ENCODE measurements around the gene FAM241A. TPM values are rescaled to one million over a fixed set of nuclear protein-coding genes. Genes with fewer than 3 reads are reported as not detected.

The FAM241A gene
- total and polyA plus RNA-seq, 9 donors = 1.0 to 4.9 (median 2.2) TPM

DNA sequence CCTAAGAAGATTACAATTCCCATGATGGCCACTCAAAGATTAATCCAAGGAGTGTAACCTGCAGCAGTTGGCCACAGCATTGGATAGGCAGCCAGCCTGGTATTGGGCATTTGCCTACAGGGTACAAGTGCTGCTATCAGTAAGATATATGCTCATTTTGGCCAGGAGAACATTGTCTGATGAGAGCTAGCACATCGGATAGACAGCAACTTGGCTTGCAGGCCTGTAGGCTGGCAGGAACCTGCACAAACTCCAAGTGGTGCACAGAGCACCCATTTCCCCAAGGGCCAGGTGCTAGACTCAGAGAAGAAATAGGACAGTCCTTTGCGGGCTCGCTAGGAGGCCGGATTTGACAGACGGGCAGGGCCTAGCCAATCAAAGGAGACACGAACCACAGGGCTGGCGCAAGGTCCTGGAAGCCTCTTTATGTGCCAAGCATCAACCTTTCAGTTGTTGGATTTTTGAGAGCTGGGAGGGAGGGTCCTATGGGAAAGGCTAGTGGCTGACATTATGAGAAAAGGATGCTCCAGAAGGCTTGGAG, 74.6 kb downstream of the FAM241A start:
- no peak overlapping the region for H3K27ac ChIP-seq
- H3K27me3 ChIP-seq = no peaks in the 10 kb centered on the region
- no peak overlapping the region for H3K4me3 ChIP-seq
- H3K4me1 ChIP-seq (ENCODE audit: insufficient read depth) = no peaks in the 10 kb centered on the region
- WGBS, 3 donors = 87 to 92% (median 92%) methylated on average over 7 of the region's 7 CpGs
- intact Hi-C loops (cut with DNase I) = loop anchor here in 2 of 4 donors (10.0 kb wide), 2 partner anchors 305 to 385 kb away; no protein-coding TSS in a partner anchor
- H3K36me3 ChIP-seq = no peaks in the 10 kb centered on the region
- TF ChIP-seq POLR2A (IDR thresholded peaks at IDR 0.05) (no peak), EP300 (IDR thresholded peaks at IDR 0.05) (no peak)
- TF ChIP-seq, protein P1, sequence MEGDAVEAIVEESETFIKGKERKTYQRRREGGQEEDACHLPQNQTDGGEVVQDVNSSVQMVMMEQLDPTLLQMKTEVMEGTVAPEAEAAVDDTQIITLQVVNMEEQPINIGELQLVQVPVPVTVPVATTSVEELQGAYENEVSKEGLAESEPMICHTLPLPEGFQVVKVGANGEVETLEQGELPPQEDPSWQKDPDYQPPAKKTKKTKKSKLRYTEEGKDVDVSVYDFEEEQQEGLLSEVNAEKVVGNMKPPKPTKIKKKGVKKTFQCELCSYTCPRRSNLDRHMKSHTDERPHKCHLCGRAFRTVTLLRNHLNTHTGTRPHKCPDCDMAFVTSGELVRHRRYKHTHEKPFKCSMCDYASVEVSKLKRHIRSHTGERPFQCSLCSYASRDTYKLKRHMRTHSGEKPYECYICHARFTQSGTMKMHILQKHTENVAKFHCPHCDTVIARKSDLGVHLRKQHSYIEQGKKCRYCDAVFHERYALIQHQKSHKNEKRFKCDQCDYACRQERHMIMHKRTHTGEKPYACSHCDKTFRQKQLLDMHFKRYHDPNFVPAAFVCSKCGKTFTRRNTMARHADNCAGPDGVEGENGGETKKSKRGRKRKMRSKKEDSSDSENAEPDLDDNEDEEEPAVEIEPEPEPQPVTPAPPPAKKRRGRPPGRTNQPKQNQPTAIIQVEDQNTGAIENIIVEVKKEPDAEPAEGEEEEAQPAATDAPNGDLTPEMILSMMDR (IDR thresholded peaks at IDR 0.05) = no peak
- no peak for DNase-seq
- H3K9me3 ChIP-seq = no peaks in the 10 kb centered on the region

DNA sequence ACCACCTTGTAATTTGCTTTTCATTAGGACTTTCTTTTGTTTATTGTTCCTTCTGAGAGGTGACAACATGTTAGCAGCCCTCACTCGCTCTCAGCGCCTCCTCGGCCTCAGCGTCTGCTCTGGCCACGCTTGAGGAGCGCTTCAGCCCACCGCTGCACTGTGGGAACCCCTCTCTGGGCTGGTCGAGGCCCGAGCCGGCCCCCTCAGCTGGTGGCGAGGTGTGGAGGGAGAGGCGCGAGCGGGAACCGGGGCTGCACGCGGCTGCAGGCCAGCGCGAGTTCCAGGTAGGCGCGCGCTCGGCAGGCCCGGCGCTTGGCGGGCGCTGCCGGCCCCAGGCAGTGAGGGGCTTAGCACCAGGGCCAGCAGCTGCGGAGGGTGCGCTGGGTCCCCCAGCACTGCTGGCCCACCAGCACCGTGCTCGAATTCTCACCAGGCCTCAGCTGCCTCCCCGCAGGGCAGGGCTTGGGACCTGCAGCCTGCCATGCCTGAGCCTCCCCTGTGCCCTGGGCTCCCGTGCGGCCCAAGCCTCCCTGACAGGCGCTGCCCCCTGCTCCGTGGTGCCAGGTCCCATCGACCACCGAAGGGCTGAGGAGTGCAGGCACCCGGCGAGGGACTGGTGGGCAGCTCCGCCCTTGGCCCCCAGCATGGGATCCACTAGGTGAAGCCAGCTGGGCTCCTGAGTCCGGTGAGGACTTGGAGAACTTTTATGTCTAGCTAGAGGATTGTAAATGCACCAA, 77.1 kb downstream of the FAM241A start:
- WGBS, 3 donors = 94 to 96% (median 95%) methylated on average over 30 to 43 of the region's 43 CpGs
- Histone ChIP-seq H3K9me3 (no peaks in the 10 kb centered on the region), H3K36me3 (no peaks in the 10 kb centered on the region), H3K27me3 (no peaks in the 10 kb centered on the region), H3K27ac (no peak overlapping the region), H3K4me3 (no peak overlapping the region), H3K4me1 (ENCODE audit: insufficient read depth) (no peaks in the 10 kb centered on the region)
- no peak for TF ChIP-seq POLR2A (IDR thresholded peaks at IDR 0.05)
- TF ChIP-seq, protein P1 (IDR thresholded peaks at IDR 0.05) = no peak
- no peak for TF ChIP-seq EP300 (IDR thresholded peaks at IDR 0.05)
- no peak for DNase-seq
- intact Hi-C loops (cut with DNase I) = no loop called here

DNA sequence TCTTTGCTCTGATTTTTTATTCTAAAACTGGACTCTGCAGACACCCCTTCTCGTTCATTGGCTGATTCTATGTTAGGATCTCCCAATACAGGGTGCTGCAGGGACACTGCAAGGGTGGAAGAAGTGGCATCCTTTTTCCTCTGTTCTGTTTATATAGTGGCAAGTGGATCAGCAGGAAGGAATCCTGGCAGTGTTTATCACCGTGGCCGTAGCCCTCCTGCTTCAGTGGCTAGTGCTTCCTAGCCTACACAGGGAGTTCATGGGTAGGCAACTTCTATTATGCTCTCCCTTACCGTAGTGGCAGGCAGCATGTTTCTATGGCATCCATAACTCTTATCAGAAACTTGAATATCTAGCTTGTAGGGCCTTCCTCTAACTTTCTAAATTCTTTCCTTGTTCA, 79.9 kb downstream of the FAM241A start:
- intact Hi-C loops (cut with DNase I) = no loop called here
- WGBS, 3 donors = 53 to 61% (median 59%) methylated on average over 4 of the region's 4 CpGs

DNA sequence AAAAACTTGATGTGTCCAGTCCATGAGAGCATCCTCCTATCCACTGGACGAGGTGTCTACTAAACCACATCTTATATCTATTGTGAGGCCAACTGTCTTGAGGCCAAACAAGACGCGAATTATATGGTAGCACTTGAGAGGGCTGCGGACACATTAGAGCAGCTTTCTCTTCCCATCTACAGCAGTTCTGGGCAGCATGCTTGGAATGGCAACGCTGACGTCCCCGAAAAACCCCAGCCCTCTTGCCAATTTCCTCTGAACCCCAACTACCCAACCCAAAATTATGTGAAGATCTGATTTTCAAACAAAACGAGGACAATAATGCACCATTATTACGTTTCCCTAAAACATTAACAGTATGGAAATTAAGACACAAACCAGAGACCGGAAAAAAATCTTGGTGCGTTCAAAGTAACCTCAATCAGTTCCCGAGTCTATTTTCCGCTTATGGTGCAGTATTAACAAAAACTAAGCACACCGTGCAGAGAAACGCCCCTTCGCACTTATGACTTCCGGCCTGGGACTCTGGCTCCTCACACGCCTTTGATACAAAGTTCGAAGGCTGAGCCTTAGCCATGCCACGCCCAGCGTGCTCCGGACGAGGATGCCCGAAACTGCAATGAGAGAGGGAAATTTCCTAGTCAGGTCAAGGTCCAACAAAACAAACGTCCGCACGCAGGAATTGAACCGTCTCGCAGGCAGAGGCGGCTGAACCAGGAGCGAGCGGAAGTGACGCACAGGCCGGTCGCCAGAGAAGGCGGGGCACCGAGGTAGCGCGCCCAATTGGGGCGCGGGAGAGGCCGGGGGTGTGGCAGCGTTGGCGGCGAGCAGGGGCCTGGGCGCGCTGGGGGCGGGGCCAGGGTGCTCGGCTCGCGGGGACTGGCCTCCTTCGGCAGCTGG, 85.9 kb downstream of the FAM241A start:
- peak overlapping the region; percentile 92 to 93 for H3K27ac ChIP-seq
- intact Hi-C loops (cut with DNase I) = loop anchor here in 2 of 4 donors (2.0 to 10.0 kb wide), 4 partner anchors 82 to 134 kb away; partner anchors contain the start of gene FAM241A (in 1 of the 2)
- DNase-seq = peak; percentile 98 to 99 (median 99)
- H3K36me3 ChIP-seq = no peaks in the 10 kb centered on the region
- no peaks in the 10 kb centered on the region for H3K9me3 ChIP-seq
- peak overlapping the region; percentile 99 for H3K4me3 ChIP-seq
- WGBS, 3 donors = 1% methylated on average over 27 to 52 of the region's 52 CpGs
- TF ChIP-seq POLR2A (IDR thresholded peaks at IDR 0.05) = no peak
- peak; percentile 38 for TF ChIP-seq EP300 (IDR thresholded peaks at IDR 0.05)
- TF ChIP-seq, protein P1 (IDR thresholded peaks at IDR 0.05) = no peak
- H3K27me3 ChIP-seq = no peaks in the 10 kb centered on the region
- H3K4me1 ChIP-seq (ENCODE audit: insufficient read depth) = no peaks in the 10 kb centered on the region

More for the DNA sequence above, 79.9 kb downstream of the FAM241A start:
- H3K4me1 ChIP-seq (ENCODE audit: insufficient read depth) = no peaks in the 10 kb centered on the region
- no peak overlapping the region for H3K27ac ChIP-seq
- H3K9me3 ChIP-seq = no peaks in the 10 kb centered on the region
- no peak for DNase-seq
- no peaks in the 10 kb centered on the region for H3K36me3 ChIP-seq
- no peak overlapping the region for H3K4me3 ChIP-seq
- no peaks in the 10 kb centered on the region for H3K27me3 ChIP-seq
- TF ChIP-seq, protein P1 (IDR thresholded peaks at IDR 0.05) = no peak
- no peak for TF ChIP-seq EP300 (IDR thresholded peaks at IDR 0.05)
- no peak for TF ChIP-seq POLR2A (IDR thresholded peaks at IDR 0.05)

Measured in ovary (tissue), 9 donors.